ENCODE data around the gene CD2AP. TPM values are rescaled to one million over a fixed set of nuclear protein-coding genes. Genes with fewer than 3 reads are reported as not detected.

Gene CD2AP
- total RNA-seq, 3 donors from 2014 or later = 61.7 to 173 (median 104) TPM

GRCh38 chr6:47512872-47513271, 35.3 kb downstream of the CD2AP start:
- no peak for DNase-seq
- no peak overlapping the region for H3K4me3 ChIP-seq
- TF ChIP-seq, protein P1, sequence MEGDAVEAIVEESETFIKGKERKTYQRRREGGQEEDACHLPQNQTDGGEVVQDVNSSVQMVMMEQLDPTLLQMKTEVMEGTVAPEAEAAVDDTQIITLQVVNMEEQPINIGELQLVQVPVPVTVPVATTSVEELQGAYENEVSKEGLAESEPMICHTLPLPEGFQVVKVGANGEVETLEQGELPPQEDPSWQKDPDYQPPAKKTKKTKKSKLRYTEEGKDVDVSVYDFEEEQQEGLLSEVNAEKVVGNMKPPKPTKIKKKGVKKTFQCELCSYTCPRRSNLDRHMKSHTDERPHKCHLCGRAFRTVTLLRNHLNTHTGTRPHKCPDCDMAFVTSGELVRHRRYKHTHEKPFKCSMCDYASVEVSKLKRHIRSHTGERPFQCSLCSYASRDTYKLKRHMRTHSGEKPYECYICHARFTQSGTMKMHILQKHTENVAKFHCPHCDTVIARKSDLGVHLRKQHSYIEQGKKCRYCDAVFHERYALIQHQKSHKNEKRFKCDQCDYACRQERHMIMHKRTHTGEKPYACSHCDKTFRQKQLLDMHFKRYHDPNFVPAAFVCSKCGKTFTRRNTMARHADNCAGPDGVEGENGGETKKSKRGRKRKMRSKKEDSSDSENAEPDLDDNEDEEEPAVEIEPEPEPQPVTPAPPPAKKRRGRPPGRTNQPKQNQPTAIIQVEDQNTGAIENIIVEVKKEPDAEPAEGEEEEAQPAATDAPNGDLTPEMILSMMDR (IDR thresholded peaks at IDR 0.05) = no peak
- no peak for ATAC-seq
- intact Hi-C loops (cut with DNase I, micrococcal nuclease) = no loop called here
- H3K9me3 ChIP-seq = peaks cover 15% of the 10 kb centered on the region
- H3K4me1 ChIP-seq (ENCODE audit: low read depth) = peaks cover 18% of the 10 kb centered on the region
- H3K36me3 ChIP-seq (ENCODE audit: low read depth) = no peaks in the 10 kb centered on the region

- H3K36me3 ChIP-seq (ENCODE audit: low read depth) = no peaks in the 10 kb centered on the region
- DNase-seq (peak in 1 of 3 donors; percentile 80), ATAC-seq (peak; percentile 87)
Observed at GRCh38 chr6:47519279-47519678, 41.7 kb downstream of the CD2AP start.

DNA sequence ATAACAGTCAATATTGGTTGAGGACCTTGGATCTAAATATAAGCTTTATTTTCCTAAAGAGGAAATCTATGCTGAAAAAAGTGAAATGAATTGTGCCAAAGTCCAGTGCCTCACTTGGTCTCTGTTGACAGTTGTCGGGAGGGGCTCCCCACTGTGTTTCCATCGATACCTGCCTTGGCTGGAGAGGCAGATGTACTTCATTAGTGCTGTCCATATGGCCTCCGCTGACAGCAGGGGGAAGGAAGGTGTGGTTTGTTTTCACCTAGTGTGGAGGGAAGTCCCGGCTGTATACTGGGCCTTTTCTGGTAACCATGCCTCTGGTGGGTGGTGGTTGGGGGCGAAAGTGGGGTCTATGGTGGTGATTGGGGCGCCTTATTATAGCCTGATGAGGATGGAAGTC, 42.7 kb downstream of the CD2AP start:
- DNase-seq (peak; percentile 70 to 77 (median 72)), ATAC-seq (peak; percentile 92)
- TF ChIP-seq, protein P1 (IDR thresholded peaks at IDR 0.05) = no peak
- Histone ChIP-seq H3K4me3 (no peak overlapping the region), H3K9me3 (no peaks in the 10 kb centered on the region), H3K36me3 (ENCODE audit: low read depth) (no peaks in the 10 kb centered on the region), H3K4me1 (ENCODE audit: low read depth) (peaks cover 19% of the 10 kb centered on the region)
- intact Hi-C loops (cut with DNase I, micrococcal nuclease) = no loop called here

More at GRCh38 chr6:47519279-47519678, 41.7 kb downstream of the CD2AP start:
- intact Hi-C loops (cut with DNase I, micrococcal nuclease) = no loop called here
- Histone ChIP-seq H3K4me1 (ENCODE audit: low read depth) (peaks cover 16% of the 10 kb centered on the region), H3K4me3 (no peak overlapping the region), H3K9me3 (no peaks in the 10 kb centered on the region)
- TF ChIP-seq, protein P1 (IDR thresholded peaks at IDR 0.05) = no peak

DNA sequence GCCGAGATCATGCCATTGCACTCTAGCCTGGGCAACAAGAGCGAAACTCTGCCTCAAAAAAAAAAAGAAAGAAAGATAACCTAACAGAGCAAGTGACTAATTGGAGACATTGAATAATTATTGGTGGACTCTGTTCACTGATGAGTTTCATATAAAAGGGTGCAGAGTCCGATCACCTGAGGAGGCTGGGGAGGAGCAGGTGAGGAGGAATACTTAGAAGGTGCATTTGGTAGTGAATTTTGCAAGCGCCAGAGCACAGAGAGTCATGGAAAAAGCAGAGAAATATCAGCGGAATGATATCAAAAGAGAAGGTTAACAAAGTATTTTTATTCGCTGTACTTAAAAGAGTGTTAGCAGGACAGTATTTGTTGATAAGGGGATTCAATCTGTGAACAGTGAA, 44.4 kb downstream of the CD2AP start:
- intact Hi-C loops (cut with DNase I, micrococcal nuclease) = no loop called here
- no peak overlapping the region for H3K4me3 ChIP-seq
- no peak for DNase-seq
- peaks cover 28% of the 10 kb centered on the region for H3K4me1 ChIP-seq (ENCODE audit: low read depth)
- H3K9me3 ChIP-seq = no peaks in the 10 kb centered on the region
- TF ChIP-seq, protein P1 (IDR thresholded peaks at IDR 0.05) = no peak
- ATAC-seq = peak; percentile 19
- no peaks in the 10 kb centered on the region for H3K36me3 ChIP-seq (ENCODE audit: low read depth)

DNA sequence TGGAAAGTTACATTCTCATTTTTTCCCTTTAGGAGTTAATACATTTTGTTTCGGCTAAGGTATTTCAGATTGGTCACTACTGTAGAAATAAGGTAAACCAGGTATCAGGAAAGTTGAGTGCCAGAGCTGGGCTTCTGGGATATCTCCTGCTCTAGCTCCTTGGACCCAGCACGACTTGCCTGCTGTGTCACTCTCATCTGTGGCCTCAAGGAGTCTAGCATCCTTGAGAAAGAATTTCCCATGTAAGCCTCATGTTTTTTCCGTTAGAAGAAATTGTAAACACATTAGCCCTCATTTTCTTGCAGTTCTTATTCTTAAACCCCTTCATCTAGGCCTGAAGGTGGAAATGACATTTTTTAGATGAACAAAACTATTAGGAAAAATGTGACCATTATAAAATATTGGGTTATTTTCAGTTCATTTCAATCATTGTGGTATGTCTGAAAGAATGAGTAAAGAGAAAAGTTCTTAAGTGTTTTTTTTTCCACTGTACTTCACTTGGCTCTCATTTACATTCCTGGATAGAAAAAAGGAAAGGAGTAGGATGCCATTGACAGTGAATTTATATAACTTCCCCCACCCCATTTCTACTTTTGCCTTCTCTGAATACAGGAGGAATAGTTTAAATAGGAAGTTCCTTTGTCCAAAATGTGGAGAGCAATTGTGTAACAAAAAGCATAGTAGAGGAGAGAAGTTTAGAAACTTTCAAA, 46.7 kb downstream of the CD2AP start:
- Histone ChIP-seq H3K4me3 (no peak overlapping the region), H3K4me1 (ENCODE audit: low read depth) (peaks cover 28% of the 10 kb centered on the region)
- intact Hi-C loops (cut with DNase I, micrococcal nuclease) = no loop called here

More for the DNA sequence above, 46.7 kb downstream of the CD2AP start:
- Histone ChIP-seq H3K36me3 (ENCODE audit: low read depth) (no peaks in the 10 kb centered on the region), H3K9me3 (no peaks in the 10 kb centered on the region)
- no peak for ATAC-seq
- DNase-seq = no peak
- TF ChIP-seq, protein P1 (IDR thresholded peaks at IDR 0.05) = no peak
